GM21786 (cell line): ENCODE results near the gene ZBTB21.
A peak's percentile ranks its signal among the peaks of the same experiment; 100 is the strongest.

Source experiments
- ATAC-seq: cut with Tn5 transposase; IDR thresholded peaks from one replicate; pipeline ENCODE4 v1.9.1; 2021; ENCODE audit not compliant: unreplicated experiment

Gene ZBTB21

DNA sequence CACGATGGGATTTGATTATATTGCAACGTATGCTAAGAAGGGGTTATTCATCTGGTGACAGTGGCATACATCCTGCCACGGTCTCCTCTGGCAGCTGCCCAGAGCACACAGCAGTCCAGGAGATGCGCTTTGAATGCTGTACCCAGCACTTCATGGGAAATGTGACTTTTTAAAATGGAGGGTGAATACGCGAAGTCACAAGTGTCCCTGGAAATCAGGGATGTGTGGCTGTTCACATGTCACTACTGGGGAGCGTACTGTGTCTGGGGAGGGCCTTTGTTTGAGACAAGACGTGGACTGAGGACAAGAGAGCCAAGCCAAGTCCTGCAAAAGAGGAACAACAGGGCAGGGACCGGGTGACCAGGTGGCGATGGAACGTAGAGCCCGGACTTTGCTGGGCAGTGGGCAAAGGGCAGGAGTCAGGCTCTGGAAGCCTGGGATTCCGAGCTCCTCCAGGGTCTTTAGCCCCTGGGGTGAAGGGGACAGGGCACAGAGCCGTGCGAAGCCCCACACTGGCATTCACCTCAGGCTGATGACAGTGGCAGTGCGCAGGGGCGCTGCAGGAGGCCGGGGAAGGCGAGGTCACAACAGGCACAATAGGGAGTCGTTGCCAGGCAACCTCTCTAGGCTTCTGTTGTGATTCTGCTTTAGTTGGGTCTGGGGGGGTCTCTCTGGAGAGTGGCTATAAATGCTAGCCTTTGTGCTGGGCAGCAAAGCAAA lies 11.4 kb upstream of the ZBTB21 start:
- ATAC-seq: no peak

DNA sequence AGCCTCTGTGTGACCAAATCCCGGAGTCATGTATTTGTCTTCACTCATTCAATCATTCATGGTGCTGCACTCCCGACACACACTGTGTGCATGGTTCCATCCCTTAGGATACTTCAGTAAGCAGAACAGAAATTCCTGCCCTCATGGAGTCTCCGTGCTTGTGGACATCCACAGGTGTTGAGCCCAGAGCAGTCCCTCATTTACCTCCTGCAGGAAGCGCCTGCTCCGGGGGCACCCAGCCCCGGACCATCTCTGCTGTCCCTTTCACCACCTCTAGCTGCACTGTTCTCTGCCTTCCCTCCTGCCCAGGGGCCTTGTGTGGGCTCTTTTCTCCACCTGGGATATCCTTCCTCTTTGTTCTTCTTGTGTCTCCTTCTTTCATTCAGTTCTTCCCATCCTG lies 9.5 kb upstream of the ZBTB21 start:
- ATAC-seq: no peak

DNA sequence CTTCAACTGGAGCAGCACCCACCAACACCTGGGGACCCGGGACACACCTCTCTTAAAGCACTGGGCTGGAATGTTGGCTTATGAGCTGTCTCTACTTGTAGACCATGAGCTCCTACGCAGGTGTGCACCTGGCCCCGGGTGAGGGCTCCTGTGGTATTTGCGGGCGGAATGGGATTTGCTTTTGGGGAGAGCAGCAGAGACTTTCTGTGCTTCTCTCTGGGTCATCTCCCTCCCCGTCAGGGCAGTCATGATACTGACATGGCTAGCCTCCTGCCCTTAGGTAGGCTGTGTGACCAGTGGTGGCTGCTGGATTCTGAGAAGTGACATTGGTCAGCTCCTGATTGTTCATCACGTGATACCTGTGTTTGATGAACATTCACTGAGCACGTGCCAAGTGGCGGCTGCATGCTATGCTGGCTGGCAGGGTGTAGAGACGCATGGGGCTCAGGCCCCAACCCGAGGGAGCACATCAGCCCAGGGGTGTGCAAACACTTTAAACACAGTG lies 9.0 kb upstream of the ZBTB21 start:
- no peak for ATAC-seq

DNA sequence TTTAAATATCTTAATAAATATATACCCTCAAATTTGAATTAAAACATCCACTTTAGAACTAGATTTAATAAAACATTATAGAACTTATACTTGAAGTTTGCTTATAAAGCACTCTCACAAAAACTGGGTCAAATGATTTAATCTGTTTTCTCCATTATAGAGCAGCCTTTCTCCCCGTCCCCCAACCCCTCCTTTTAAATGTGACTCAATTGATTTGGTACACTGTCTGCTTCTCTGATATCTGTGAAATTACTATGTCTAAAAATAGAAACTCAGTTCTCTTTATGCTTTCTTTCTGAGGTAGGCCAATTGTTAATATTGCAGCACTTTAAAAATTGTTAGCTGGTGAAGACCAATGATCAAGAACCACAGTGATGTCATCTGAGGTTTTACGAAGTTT lies 6.9 kb upstream of the ZBTB21 start:
- no peak for ATAC-seq

DNA sequence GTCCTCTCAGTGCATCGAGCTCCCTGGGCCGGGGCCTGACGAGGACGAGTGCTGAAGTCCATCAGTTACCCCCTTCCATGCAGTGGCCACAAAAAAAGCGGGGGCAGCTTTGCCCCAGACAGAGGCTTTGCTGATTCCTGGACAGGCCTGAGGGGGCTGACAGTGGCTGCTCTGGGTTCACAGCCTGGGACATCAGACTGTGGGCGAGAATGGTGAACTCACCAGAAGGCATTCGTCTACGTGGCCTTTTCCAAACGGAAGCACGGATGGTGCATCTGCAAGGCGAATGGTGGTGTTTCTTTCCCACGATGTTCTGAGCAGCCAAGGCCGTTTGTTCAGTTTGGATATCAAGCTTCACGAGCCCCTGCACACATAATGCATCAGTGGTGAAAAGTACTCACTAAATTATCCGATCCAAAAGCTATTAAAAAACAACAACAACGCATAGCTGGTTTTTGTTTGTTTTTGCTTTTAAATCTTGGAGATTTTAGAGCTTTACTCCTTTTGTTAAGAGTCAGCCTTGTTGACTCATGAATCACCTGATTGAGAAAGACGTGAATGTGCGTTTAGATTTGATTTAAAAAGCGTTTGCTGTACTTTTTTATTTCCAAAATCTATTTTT lies 6.3 kb upstream of the ZBTB21 start:
- ATAC-seq: no peak

DNA sequence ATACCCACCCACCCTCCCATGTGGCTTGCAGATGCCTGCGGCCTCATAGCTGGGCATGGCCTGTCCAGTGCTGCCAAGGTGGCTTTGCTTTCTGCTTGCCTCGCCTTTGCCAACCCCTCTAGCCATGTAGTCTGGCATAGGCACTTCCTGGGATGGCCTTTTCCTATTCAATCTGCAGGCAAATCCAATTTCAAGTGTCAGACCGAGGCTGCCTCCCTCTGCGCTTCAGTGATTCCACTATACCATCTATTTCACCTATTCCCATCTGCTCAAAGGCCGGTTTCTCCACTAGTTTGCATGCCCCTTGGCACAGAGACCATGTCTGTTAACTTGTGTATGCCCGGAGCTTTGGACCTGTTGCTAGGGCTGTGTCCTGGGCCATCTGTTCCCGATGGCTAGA lies 3.8 kb upstream of the ZBTB21 start:
- no peak for ATAC-seq

DNA sequence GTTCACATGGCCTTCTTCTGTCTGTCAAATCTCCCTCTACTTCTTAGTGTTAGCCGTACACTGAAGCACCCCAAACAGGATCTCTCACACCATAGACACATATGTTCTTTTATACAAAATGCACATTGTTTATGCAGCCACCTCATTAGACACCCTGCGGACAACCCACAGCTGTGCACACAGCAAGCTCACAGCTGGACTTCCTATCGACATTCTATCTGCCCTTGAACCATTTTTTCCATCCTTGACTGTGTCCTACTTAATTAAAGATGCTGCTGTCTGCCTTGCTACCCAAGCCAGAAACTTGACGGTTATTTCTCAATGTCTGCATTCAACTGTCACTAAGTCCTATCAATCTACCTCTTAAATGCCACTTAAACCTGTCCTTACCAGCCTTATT lies 3.2 kb upstream of the ZBTB21 start:
- ATAC-seq: no peak

DNA sequence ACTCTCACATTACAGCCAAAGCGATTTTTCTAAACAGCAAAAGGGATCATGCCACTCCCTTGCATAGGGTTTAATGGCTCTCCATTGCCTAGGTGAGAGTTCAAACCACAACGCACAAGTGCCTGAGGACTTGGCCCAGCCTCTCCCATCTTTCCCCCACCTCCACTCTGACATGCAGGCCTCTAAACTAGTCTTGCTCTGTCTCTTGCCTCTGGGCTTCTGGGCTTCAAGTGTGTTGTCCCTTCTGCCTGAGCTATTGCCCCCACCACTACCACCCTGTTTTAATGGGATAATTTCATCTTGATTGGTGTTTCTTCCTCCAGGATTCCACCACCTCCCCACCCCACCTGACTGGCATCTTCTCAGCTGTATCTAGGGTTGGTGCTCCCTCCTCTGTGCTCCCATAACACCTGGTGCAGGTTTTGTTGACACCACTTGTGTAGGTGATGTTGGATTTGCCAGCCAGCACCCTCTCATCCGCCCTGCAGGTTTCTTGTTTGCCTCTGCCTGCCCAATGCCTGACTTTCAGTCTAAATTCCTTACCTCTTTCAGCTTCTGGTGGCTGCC lies 2.7 kb upstream of the ZBTB21 start:
- ATAC-seq: no peak

DNA sequence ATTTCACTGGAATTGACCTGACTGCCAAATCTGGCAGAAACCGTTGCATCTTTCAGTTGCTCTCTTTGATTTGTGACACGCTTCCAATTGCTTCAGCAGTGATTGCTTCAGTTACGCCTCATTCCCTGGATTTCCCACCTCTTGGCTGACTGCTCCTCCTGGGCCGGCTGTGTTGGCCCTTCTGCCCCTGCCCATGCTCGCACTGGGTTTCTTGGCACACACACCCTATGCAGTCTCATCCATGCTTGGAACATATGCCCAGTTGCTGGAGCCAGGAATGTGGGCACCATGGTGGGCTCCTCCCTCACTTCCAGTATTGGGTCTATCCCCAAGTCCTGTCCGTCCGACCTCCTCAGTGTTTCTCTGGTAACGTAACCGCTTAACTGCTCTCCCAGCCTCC lies 2.2 kb upstream of the ZBTB21 start:
- ATAC-seq: no peak

DNA sequence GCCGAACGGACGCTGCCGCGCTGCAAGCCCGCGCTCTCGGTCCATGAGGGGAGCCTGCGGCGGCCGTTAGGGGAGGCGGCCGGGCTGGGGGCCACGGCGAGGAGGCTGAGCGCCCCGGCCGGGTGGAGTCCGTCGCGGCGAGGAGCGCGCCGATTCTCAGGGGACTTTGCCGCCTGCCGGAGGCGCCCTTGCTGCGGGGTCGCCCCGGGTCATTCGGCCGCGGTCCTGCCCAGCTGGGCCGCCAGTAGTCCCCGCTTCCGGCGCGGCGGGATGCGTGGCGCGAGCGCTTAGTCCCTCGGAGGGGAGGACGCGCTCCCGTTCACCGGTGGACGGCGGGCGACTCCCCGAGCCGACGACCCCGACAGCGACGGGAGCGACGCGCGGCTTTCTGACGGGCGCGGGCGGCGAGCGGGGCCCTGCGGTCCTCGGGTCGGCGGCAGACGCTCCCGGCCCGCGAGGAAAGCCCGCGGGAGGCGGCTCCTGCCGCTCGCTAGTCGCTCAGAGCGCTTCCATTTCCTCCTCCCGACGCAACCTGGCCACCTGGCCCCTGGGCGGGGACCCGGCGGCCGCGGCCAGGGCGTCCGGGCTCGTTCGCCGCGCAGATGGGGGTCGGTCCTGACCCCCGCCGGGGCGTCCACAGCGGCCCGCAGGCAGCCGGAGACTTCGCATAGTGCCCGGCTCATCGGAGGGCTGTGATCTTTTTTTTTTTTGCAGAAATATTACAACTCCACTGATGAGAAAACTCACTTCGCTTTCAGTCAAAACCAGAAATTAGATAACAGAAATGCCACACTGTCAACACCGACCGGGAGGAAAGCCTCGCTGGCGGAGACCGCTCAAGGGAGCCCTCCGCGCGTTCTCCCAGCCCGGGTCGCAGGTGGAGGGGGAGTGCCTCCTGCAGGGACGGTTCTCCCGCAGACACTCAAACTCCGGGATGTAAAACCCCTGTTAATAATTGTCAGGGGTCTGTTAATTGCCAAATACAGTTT lies 641 bp upstream of the ZBTB21 start:
- ATAC-seq: peak; percentile 19

DNA sequence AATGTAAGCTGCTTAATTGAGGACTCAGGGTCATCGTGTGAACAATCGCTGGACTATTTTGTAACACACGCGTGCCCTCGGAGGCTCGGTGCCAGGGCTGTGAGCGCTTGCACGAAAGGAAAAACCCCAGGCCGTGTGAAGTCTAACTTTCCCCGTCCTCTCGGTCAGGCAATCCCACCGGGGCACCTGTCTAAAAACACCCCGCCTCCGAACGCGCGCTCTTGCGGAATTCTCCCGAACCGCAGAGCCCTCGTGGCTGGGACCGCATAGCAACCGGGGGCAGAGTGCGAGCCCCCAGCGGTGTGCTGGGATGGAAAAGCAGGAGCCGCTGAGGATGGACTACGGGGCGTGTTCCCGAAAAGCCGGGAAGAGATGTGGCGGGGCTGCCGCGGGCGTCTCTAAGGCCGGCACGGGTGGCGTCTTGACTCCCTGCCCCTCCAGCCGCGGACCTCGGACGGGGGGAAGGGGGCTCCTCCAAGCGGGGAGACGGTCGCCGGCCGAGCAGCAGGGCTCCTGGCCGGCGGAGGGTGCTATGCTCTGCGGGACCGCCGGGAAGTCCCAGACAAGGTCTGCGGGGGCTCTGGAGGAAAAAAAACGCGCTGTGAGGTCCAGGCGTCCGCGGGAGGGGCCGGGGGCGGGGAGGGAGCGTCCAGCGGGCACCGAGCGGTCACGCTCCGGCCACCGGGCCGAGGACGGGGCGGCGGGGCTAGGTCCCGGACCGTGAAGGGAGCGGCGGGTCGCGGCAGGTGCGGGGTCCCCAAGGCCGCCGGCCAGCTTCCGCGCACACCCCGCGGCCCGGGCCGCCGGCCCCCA lies 936 bp downstream of the ZBTB21 start:
- ATAC-seq: peak; percentile 21

DNA sequence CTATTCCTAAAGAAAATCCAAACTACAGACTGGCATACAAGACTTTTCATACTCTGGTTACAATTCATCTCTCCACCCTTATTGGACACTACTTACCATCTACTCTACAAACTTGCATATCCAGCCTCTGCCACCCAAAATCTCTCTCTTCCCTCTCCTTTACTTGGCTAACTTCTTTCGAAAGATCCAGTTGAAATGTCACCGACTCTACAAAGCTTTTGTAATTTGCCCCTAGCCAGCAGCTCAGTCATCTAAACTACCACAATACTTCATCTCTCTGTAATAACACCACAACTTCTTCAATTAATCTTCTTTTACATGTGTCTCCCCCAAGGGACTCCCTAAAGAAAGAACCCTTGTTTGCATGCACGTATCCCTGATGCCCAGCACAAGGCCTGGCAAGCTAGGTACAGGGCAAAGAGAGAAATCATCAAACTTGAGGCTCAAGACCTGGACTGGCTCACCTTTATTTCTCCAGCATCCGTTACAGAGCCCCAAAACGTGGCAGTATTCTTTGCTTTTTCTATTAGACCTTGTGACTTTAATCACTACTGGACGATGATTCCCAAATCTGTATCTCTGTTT lies 2.7 kb downstream of the ZBTB21 start:
- no peak for ATAC-seq

DNA sequence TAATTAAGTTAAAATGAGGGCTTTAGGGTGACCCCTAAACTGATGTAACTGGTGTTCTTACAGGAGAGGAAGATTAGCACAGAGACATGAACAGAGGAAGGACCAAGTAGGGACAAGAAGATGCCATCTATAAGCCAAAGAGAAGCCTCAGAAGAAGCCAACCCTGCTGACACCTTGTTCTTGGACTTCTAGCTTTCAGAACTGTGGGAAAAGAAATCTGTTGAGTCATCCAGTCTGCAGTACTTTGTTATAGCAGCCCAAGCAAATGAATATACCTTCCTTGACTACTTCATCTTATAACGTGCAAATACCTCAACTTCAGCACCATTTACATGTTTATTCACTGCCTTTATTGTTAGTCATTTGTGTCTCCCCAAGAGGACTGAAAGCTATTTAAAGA lies 3.4 kb downstream of the ZBTB21 start:
- no peak for ATAC-seq

DNA sequence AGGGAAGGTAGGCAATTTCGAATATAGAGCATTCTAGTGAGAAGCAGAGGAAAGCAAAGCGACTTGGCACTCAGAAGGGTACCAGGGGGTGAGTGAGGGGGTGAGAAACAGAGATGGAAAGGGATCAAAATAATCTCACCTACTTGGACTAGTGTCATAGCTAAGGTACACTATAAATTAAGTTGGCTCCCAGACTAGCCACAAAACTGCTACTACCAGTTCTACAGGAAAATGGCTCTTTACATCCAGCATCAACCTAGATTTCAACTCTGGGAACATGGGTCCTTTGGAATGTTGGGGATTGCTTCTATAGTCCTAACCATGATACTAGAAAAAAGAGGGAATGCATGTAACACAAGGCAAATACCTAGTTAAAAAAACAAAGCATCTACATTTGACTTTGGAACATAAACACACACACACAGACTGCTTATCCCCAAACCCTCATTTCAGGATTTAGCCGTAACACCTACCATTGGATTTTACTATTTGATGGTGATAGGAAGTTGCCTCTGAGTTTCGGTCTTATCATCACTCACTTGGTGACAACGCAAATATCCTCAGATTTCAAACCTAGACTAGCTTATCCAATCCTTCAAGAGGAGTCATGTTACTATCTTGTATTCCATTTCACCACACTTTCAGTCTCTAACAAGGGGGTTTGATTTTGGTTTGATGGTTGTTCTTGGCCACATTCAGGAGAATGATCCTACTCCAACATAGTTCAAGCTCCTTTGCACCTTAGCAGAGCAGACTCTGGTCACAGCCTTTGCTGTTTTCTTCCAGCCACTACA lies 5.6 kb downstream of the ZBTB21 start:
- ATAC-seq: no peak

DNA sequence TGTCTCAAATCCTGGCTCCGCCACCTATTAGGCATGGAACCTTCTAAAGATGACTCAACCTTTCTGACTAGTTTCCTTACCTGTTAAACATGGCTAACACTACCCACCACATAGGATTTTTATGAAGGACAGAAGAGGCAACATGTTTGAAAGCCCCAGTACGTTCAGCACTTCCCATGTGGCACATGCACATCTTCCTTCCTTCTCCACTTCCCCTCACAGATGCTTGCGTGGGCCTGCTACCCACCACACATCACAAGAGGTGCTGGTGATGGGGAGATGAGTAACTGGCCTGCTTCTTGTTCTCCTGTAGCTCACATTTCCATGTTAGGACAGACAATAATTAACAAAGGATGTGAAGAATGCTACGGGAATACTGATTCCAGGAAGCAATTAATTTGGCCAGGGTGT lies 7.1 kb downstream of the ZBTB21 start:
- ATAC-seq: no peak

DNA sequence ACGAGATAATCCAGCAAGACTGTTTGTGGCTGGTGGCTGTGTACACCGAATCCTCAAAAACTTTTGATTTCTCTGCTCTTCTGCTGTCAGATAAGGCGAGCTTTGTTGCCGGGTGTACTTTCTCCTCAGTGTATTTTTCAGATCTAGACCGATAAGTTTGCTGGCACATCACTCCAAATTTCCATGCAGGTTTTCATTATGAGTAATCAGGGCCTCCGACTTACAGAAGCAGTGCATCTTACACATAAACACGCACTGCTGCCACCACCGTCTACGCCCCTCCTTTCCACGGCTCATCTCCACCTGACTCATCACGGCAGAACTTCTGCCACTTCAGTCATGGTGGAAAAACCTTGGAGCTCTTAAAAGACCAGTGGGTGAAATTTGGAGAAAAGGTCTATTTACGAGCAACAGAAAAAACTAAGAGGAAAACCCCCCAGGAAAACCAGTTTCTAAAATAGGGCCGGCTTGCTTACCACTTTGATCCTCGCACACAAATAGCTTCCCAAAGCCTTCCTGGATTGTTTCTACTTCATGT lies 7.7 kb downstream of the ZBTB21 start:
- peak; percentile 89 for ATAC-seq

DNA sequence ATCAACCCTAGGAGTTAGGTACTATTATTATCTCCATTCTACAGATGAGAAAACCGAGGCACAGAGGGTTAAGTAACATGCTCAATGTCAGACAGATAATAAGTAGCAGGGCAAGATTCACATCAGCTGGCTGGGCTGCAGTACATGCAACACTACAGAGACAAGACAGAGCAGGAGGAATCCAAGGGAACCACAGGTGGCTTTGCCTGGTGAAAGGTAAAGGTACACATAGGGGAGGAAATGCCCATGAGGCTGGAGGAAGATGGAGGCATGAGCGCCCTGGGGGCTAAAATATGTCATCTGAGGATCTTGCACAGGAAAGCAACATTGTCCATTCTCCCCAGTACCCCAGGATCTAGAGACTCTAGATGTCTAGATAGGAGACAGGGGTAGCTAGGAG lies 8.4 kb downstream of the ZBTB21 start:
- no peak for ATAC-seq

DNA sequence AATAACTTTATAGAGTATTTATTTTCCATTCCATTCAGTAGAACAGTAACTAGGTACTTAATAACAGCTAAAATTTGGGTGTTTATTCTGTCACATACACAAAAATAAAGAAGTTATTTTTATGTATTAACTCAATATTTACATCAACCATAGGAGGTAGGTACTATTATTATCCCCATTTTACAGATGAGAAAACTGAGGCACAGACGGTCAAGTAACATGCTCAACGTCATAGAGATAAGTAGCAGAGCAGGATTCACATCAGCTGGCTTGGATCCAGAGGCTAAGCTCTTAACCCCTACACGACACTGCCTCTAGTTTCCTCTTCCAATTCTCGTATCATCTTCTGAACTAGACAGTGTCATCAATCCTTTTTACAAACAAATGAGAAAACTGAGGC lies 9.3 kb downstream of the ZBTB21 start:
- ATAC-seq: no peak

DNA sequence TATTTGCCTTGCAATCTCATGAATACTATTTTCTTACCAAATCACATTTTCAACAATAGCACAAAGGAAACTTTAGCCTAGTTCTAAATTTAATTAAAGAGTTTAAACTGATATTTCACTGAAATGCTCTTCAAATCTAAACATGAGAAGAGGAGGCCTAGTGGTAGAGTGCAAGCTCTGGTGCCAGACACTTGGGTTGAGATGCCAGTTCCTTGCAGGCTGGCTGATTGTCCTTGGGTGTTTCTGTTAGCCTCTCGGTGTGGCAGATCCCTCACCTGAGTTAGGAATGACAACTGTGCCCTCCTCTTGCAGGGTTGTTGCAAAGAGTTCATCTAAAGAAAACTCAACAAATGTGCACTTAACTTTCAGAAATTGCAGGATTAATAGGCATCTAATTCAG lies 12.5 kb downstream of the ZBTB21 start:
- ATAC-seq: no peak
